Retina (tissue), 1 donor: ENCODE results near the gene TTLL11.
"Not testable (repeated sequence)": the region's sequence is repeated elsewhere in the genome, so short reads cannot be mapped to it uniquely, and the experiment has no call there.

ENCODE experiments used
- DNase-seq: peaks from one replicate; pipeline ENCODE4 v3.0.0-alpha.2; 2016

The TTLL11 gene

GRCh38 chr9:121896545-121896943 is 196.6 kb downstream of the TTLL11 start:
- no peak for DNase-seq

- no peak for DNase-seq
Observed at GRCh38 chr9:121895818-121896544, 197.1 kb downstream of the TTLL11 start.

GRCh38 chr9:121895358-121895757 is 197.8 kb downstream of the TTLL11 start:
- no peak for DNase-seq

GRCh38 chr9:121894380-121894779 is 198.7 kb downstream of the TTLL11 start:
- not testable (repeated sequence) for DNase-seq

- DNase-seq: no peak
Observed at GRCh38 chr9:121893786-121894185, 199.3 kb downstream of the TTLL11 start.

GRCh38 chr9:121892706-121893105 is 200.4 kb downstream of the TTLL11 start:
- DNase-seq: no peak

- no peak for DNase-seq
Observed at GRCh38 chr9:121890746-121891145, 202.4 kb downstream of the TTLL11 start.

GRCh38 chr9:121889990-121890563 is 203.0 kb downstream of the TTLL11 start:
- no peak for DNase-seq

- DNase-seq: no peak
Observed at GRCh38 chr9:121888438-121888775, 204.7 kb downstream of the TTLL11 start.

- no peak for DNase-seq
Observed at GRCh38 chr9:121887553-121888437, 205.3 kb downstream of the TTLL11 start.

GRCh38 chr9:121886759-121887485 is 206.2 kb downstream of the TTLL11 start:
- DNase-seq: no peak

GRCh38 chr9:121885345-121885901 is 207.7 kb downstream of the TTLL11 start:
- no peak for DNase-seq

GRCh38 chr9:121884057-121884541 is 209.0 kb downstream of the TTLL11 start:
- DNase-seq: peak; percentile 91

- DNase-seq: no peak
Observed at GRCh38 chr9:121883281-121884056, 209.6 kb downstream of the TTLL11 start.

- no peak for DNase-seq
Observed at GRCh38 chr9:121881920-121882500, 211.1 kb downstream of the TTLL11 start.

GRCh38 chr9:121880343-121880898 is 212.7 kb downstream of the TTLL11 start:
- no peak for DNase-seq

- DNase-seq: peak; percentile 88
Observed at GRCh38 chr9:121878271-121878822, 214.8 kb downstream of the TTLL11 start.

- no peak for DNase-seq
Observed at GRCh38 chr9:121876658-121877271, 216.3 kb downstream of the TTLL11 start.

- no peak for DNase-seq
Observed at GRCh38 chr9:121876255-121876654, 216.9 kb downstream of the TTLL11 start.

GRCh38 chr9:121874524-121874923 is 218.6 kb downstream of the TTLL11 start:
- DNase-seq: no peak
